ENCODE data around the gene RFT1.

GRCh38 chr3:53122255-53122932 is 7.8 kb downstream of the RFT1 start:
- TF ChIP-seq CTCF (IDR thresholded peaks at IDR 0.05), result no peak
- no peak for TF ChIP-seq EP300 (IDR thresholded peaks at IDR 0.05; ENCODE audit: low read depth)

Measured in transverse colon (tissue), 3 donors.